GM18520 (cell line): ENCODE measurements around the gene MID1IP1.

Experiments
- ATAC-seq: cut with Tn5 transposase; IDR thresholded peaks from one replicate; pipeline ENCODE4 v1.9.1; 2021; ENCODE audit not compliant: unreplicated experiment

Gene MID1IP1

GRCh38 chrX:38811515-38812243, 10.4 kb downstream of the MID1IP1 start:
- ATAC-seq = no peak

- ATAC-seq = no peak
These were observed 14.9 kb downstream of the MID1IP1 start for GRCh38 chrX:38816155-38816554.

- ATAC-seq = no peak
These were observed 15.9 kb downstream of the MID1IP1 start for GRCh38 chrX:38817004-38817703.

GRCh38 chrX:38819163-38819562, 17.9 kb downstream of the MID1IP1 start:
- ATAC-seq = no peak

GRCh38 chrX:38819709-38820108, 18.4 kb downstream of the MID1IP1 start:
- no peak for ATAC-seq

- no peak for ATAC-seq
These were observed 19.5 kb downstream of the MID1IP1 start for GRCh38 chrX:38820751-38821150.

- ATAC-seq = no peak
These were observed 22.9 kb downstream of the MID1IP1 start for GRCh38 chrX:38824176-38824575.

- ATAC-seq = no peak
These were observed 30.7 kb downstream of the MID1IP1 start for GRCh38 chrX:38831949-38832348.

- no peak for ATAC-seq
These were observed 36.1 kb downstream of the MID1IP1 start for GRCh38 chrX:38837389-38837788.

- ATAC-seq = no peak
These were observed 38.0 kb downstream of the MID1IP1 start for GRCh38 chrX:38839277-38839676.

- no peak for ATAC-seq
These were observed 38.7 kb downstream of the MID1IP1 start for GRCh38 chrX:38839944-38840343.

GRCh38 chrX:38841750-38842149, 40.5 kb downstream of the MID1IP1 start:
- ATAC-seq = no peak

- ATAC-seq = no peak
These were observed 44.2 kb downstream of the MID1IP1 start for GRCh38 chrX:38845426-38845825.

- no peak for ATAC-seq
These were observed 46.1 kb downstream of the MID1IP1 start for GRCh38 chrX:38847206-38847902.

- no peak for ATAC-seq
These were observed 46.6 kb downstream of the MID1IP1 start for GRCh38 chrX:38847903-38848230.

GRCh38 chrX:38848671-38849455, 47.6 kb downstream of the MID1IP1 start:
- no peak for ATAC-seq

- no peak for ATAC-seq
These were observed 49.7 kb downstream of the MID1IP1 start for GRCh38 chrX:38850807-38851544.

GRCh38 chrX:38854305-38854704, 53.0 kb downstream of the MID1IP1 start:
- no peak for ATAC-seq
